ENCODE data around the gene C2CD3. TPM values are rescaled to one million over a fixed set of nuclear protein-coding genes. Genes with fewer than 3 reads are reported as not detected.
A peak's percentile ranks its signal among the peaks of the same experiment; 100 is the strongest.
"Not testable (repeated sequence)": the region's sequence is repeated elsewhere in the genome, so short reads cannot be mapped to it uniquely, and the experiment has no call there.

Gene C2CD3
- total RNA-seq, 1 donor from 2014 or later, result 36.8 TPM

DNA sequence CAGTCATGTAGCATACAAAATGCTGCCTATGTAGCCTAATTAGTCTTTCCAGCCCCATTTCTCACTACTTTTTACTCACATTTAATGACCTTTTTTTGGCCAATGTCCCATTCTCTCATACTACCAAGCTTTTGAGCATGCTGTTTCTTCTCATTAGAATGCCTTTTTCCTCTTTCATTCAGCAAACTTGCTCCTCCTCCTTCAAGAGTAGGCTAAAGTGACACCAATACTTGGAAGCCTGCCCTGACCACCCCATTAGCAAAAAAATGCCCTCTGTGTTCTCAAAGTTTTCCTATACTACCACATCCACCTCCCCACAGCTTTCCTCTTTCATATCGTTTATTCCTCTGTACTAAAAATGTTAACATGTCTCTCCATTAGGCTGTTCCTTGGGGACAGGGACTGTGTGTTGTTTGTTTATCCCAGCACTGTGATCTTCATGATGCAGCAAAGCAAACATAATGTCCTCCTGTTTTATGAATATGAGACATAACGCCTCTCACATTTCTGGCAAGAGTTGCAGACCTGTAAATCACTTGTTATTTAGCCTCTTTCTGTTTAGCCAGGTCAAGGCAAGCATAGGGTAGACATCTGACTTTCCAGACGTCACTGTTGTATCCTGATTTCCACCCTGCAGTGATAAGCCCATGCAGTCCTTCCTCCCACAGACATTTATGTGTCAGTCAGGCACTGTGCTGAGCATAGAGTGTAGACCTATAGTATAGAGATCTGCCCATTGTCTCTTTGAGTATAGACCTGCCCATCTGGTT lies 99.9 kb downstream of the C2CD3 start:
- TF ChIP-seq CTCF (conservative IDR thresholded peaks at IDR 0.05), result no peak
- no peaks in the 10 kb centered on the region for H3K9me3 Mint-ChIP-seq
- peak overlapping the region; percentile 4 for H3K4me3 Mint-ChIP-seq
- peak overlapping the region; percentile 81 for H3K27ac Mint-ChIP-seq
- no peak for DNase-seq (ENCODE audit: extremely low spot score, unreplicated experiment)
- no peaks in the 10 kb centered on the region for H3K27me3 Mint-ChIP-seq
- peaks cover 23% of the 10 kb centered on the region for H3K4me1 Mint-ChIP-seq (ENCODE audit: unreplicated experiment)
- peaks cover 34% of the 10 kb centered on the region for H3K36me3 Mint-ChIP-seq

GRCh38 chr11:74069146-74070046 lies 101.4 kb downstream of the C2CD3 start:
- H3K27ac Mint-ChIP-seq, result peak overlapping the region; percentile 81
- H3K27me3 Mint-ChIP-seq, result no peaks in the 10 kb centered on the region

DNA sequence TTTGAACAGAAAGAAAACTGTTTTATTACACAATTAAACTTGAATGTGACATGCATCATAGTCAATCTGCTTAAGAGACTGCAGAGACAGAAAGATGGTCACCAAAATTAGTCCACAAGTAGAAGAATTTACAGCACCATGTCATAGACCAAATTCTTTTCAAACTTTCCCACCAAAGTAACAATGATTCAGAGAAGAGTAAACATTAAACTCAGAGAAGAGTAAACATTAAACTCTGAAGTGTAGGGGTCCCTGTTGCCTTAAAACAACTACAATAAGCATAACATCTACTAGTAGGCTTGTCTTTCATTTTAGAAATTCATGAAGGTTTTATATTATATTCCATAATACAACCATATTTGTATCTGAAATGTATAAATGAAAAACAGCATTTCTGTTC lies 104.1 kb downstream of the C2CD3 start:
- Mint-ChIP-seq H3K4me3 (peak overlapping the region; percentile 35), H3K27ac (peak overlapping the region; percentile 81)

More at GRCh38 chr11:74069146-74070046, 101.4 kb downstream of the C2CD3 start:
- peaks cover 37% of the 10 kb centered on the region for H3K36me3 Mint-ChIP-seq
- TF ChIP-seq CTCF (conservative IDR thresholded peaks at IDR 0.05), result no peak
- H3K4me1 Mint-ChIP-seq (ENCODE audit: unreplicated experiment), result peaks cover 23% of the 10 kb centered on the region
- no peak for DNase-seq (ENCODE audit: extremely low spot score, unreplicated experiment)
- H3K4me3 Mint-ChIP-seq, result peak overlapping the region; percentile 48
- no peaks in the 10 kb centered on the region for H3K9me3 Mint-ChIP-seq

DNA sequence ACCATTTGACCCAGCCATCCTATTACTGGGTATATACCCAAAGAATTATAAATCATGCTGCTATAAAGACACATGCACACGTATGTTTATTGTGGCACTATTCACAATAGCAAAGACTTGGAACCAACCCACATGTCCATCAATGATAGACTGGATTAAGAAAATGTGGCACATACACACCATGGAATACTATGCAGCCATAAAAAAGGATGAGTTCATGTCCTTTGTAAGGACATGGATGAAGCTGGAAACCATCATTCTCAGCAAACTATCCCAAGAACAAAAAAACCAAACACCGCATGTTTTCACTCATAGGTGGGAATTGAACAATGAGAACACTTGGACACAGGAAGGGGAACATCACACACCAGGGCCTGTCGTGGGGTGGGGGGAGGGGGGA lies 105.3 kb downstream of the C2CD3 start:
- H3K27me3 Mint-ChIP-seq; DNase-seq (ENCODE audit: extremely low spot score, unreplicated experiment); H3K9me3 Mint-ChIP-seq; H3K27ac Mint-ChIP-seq; H3K4me1 Mint-ChIP-seq (ENCODE audit: unreplicated experiment); H3K4me3 Mint-ChIP-seq: not testable (repeated sequence)
- peaks cover 41% of the 10 kb centered on the region for H3K36me3 Mint-ChIP-seq

More for the DNA sequence above, 104.1 kb downstream of the C2CD3 start:
- peaks cover 18% of the 10 kb centered on the region for H3K4me1 Mint-ChIP-seq (ENCODE audit: unreplicated experiment)
- DNase-seq (ENCODE audit: extremely low spot score, unreplicated experiment); H3K27me3 Mint-ChIP-seq; H3K9me3 Mint-ChIP-seq: not testable (repeated sequence)
- H3K36me3 Mint-ChIP-seq, result peaks cover 35% of the 10 kb centered on the region

DNA sequence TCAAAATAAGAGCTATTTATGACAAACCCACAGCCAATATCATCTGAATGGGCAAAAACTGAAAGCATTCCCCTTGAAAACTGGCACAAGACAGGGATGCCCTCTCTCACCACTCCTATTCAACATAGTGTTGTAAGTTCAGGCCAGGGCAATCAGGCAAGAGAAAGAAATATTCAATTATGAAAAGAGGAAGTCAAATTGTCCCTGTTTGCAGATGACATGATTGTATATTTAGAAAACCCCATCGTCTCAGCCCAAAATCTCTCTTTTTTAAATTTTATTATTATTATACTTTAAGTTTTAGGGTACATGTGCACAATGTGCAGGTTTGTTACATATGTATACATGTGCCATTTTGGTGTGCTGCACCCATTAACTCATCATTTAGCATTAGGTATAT lies 107.2 kb downstream of the C2CD3 start:
- not testable (repeated sequence) for H3K4me3 Mint-ChIP-seq; H3K27me3 Mint-ChIP-seq; H3K27ac Mint-ChIP-seq; H3K4me1 Mint-ChIP-seq (ENCODE audit: unreplicated experiment); DNase-seq (ENCODE audit: extremely low spot score, unreplicated experiment); H3K9me3 Mint-ChIP-seq
- peaks cover 41% of the 10 kb centered on the region for H3K36me3 Mint-ChIP-seq

- H3K9me3 Mint-ChIP-seq; DNase-seq (ENCODE audit: extremely low spot score, unreplicated experiment); H3K27ac Mint-ChIP-seq; H3K4me1 Mint-ChIP-seq (ENCODE audit: unreplicated experiment); H3K4me3 Mint-ChIP-seq; H3K27me3 Mint-ChIP-seq: not testable (repeated sequence)
- H3K36me3 Mint-ChIP-seq, result peaks cover 35% of the 10 kb centered on the region
Measured at GRCh38 chr11:74061599-74061998, 109.2 kb downstream of the C2CD3 start.

- DNase-seq (ENCODE audit: extremely low spot score, unreplicated experiment), result no peak
- no peaks in the 10 kb centered on the region for H3K27me3 Mint-ChIP-seq
- peaks cover 17% of the 10 kb centered on the region for H3K36me3 Mint-ChIP-seq
- H3K4me3 Mint-ChIP-seq, result no peak overlapping the region
- H3K27ac Mint-ChIP-seq, result no peak overlapping the region
- no peak for TF ChIP-seq CTCF (conservative IDR thresholded peaks at IDR 0.05)
- no peaks in the 10 kb centered on the region for H3K4me1 Mint-ChIP-seq (ENCODE audit: unreplicated experiment)
- H3K9me3 Mint-ChIP-seq, result no peaks in the 10 kb centered on the region
Measured at GRCh38 chr11:74057249-74058151, 113.3 kb downstream of the C2CD3 start.
